ENCODE results near the gene CNRIP1.
A peak's percentile ranks its signal among the peaks of the same experiment; 100 is the strongest.

The CNRIP1 gene

DNA sequence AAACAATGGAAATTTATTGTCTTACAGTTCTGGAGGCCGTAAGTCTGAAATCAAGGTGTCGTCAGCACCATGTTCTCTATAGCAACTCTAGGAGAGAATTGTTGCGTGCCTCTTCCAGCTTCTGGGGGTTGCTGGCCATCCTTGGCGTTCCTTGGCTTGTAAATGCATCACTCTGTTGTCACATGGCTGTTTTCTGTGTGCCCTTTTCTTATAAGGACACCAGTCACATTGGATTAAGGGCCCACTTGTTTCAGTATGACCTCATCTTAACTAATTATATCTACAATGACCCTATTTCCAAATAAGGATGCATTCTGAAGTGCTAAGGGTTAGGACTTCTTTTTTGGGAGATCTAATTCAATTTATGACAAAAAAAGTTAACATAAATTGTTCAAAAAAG, 44.0 kb upstream of the CNRIP1 start:
- ChIA-PET CTCF (no interaction called here), POLR2A (ENCODE audit: low non-redundant PET) (no interaction called here)
- TF ChIP-seq, protein P1, sequence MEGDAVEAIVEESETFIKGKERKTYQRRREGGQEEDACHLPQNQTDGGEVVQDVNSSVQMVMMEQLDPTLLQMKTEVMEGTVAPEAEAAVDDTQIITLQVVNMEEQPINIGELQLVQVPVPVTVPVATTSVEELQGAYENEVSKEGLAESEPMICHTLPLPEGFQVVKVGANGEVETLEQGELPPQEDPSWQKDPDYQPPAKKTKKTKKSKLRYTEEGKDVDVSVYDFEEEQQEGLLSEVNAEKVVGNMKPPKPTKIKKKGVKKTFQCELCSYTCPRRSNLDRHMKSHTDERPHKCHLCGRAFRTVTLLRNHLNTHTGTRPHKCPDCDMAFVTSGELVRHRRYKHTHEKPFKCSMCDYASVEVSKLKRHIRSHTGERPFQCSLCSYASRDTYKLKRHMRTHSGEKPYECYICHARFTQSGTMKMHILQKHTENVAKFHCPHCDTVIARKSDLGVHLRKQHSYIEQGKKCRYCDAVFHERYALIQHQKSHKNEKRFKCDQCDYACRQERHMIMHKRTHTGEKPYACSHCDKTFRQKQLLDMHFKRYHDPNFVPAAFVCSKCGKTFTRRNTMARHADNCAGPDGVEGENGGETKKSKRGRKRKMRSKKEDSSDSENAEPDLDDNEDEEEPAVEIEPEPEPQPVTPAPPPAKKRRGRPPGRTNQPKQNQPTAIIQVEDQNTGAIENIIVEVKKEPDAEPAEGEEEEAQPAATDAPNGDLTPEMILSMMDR (conservative IDR thresholded peaks at IDR 0.05; ENCODE audit: low read depth): no peak
- DNase-seq (ENCODE audit: low spot score): no peak
- no peak overlapping the region for H3K27ac ChIP-seq

DNA sequence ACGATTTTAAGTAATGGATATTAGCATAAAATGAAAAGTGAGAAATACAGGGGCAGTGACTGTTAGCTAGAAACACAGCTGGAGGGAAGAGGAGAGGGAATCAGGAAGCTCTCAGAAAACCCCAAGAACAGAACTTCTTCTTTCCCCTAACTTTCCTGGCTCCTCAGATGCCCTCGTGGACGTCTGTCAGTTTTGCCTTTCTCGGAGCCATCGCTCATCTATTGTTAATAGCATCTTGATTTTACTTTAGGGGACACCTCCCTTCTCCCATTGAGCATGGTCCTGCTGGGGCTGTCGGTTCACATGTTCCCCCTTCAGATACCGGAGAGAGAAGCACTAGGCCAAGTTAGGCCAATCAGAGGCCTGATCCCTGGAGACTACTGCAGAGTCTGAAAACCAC, 43.0 kb upstream of the CNRIP1 start:
- DNase-seq (ENCODE audit: low spot score): no peak
- ChIA-PET POLR2A (ENCODE audit: low non-redundant PET) (no interaction called here), CTCF (no interaction called here)
- no peak overlapping the region for H3K27ac ChIP-seq
- TF ChIP-seq, protein P1 (conservative IDR thresholded peaks at IDR 0.05; ENCODE audit: low read depth): no peak

DNA sequence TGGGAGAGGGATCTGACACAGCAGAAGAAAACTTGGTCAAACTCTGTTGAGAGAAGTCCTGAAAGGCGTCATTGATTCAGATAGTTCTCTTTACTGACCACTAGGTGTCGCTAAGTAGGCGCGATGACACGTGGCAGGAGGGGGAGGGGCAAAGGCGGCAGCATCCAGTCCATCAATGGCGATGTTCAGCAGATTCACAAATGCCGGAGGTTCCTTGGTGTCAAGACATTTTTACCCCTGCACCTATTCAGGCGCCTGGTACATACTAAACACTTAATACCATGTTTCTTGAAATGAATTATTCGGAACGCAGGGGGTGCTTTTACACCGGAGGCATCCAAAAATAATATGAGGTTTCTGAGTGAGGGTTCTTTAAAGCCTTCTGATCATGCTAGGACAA, 42.3 kb upstream of the CNRIP1 start:
- ChIA-PET POLR2A (ENCODE audit: low non-redundant PET) (no interaction called here), CTCF (interaction anchor here (0.6 kb wide), 1 partner anchor 103 kb away, joined by 4 read pairs; no protein-coding TSS in a partner anchor)
- DNase-seq (ENCODE audit: low spot score): peak; percentile 64
- no peak overlapping the region for H3K27ac ChIP-seq
- TF ChIP-seq, protein P1 (conservative IDR thresholded peaks at IDR 0.05; ENCODE audit: low read depth): peak; percentile 65

DNA sequence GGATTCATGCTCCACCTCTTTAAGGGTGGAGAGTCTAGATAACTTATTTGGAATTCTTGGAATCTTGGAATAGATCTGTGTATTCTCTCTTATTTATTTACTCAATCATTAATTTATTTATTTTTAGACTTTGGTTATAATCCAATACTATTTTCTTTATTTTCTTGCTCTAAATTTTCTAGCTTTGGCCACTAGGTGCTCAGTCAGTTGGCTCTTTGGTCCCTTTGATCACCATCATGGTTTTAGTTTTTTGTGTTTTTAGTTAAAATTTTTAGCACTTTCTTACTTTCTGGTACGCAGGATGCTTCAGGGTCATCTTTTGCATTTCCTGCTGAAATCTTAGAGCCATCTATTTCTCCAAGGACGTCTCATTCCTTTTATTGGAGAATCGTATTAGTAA, 40.1 kb upstream of the CNRIP1 start:
- ChIA-PET CTCF (interaction anchor here (0.7 kb wide), 1 partner anchor 240 kb away, joined by 3 read pairs; no protein-coding TSS in a partner anchor), POLR2A (ENCODE audit: low non-redundant PET) (no interaction called here)
- no peak overlapping the region for H3K27ac ChIP-seq
- TF ChIP-seq, protein P1 (conservative IDR thresholded peaks at IDR 0.05; ENCODE audit: low read depth): no peak
- DNase-seq (ENCODE audit: low spot score): no peak

DNA sequence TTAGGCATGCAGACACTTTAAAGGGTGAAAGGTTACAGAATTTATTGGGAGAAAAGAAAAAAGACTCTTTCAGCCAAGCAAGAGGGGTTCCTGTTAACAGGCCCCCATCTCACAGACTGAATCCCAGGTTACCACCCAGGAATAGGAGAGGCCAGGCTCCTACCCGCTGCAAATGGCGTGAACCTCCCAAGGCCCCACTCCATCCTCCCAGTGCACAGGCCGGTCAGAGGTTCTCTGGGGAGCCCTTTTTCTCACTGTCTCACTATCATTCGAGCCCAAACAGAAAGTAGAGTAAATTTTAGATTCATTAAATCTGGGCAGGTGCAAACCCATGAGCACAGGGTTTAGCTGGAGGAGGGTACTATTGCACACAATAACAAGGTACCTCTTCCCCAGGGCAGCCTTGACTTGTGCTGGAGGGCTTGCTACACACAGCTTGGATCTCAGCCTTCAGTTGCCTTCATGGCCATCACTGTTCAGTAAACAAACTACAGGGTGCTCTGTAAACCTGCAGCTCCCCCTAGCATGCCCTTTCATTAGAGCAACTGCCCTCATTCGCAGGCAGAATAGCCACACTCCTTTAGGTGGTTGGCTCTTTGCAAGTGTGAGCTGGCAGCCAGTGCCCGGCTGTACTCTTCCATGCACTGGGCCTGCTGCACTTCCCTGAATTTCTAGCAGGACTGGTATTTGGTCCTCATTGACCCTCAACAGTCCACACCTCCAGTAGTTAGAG, 38.0 kb upstream of the CNRIP1 start:
- ChIA-PET CTCF (interaction anchor here (0.5 to 1.0 kb wide), 3 partner anchors 38 to 1865 kb away, joined by 3 to 7 read pairs (median 3); partner anchors contain the start of gene CNRIP1), POLR2A (ENCODE audit: low non-redundant PET) (no interaction called here)
- peak; percentile 30 for DNase-seq (ENCODE audit: low spot score)

DNA sequence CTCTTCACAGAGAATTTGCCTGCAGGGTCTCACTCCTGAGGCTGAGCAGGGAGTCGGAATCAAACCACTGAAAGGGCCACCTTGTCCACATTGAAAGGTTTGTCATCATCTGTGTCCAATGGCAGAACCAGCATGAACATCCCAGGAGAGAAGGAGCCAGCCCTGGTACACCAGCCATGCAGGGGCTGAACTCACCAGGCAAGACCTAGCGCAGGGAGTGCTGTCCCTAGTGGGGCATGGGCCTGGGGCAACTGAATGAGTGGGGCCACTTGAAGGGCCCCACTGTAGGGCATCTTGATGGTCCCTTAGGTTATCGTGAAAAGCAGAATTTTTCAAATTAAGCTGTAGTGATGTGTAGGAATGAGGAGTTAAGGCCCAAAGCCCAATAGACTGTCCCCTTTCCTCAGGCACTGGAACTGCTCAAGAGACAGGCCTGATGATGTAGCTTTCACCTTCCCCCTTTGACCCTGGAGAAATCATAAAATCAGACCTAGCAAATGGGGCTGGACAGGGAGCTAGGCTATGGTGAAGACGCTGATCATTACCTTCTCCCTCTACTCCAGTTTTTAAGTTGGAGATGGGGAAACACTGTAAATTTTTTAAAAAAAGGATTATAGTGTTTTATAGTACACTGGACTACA, 37.0 kb upstream of the CNRIP1 start:
- H3K27ac ChIP-seq: no peak overlapping the region
- ChIA-PET POLR2A (ENCODE audit: low non-redundant PET) (no interaction called here), CTCF (interaction anchor here (0.6 kb wide), 1 partner anchor 1864 kb away, joined by 3 read pairs; no protein-coding TSS in a partner anchor)
- no peak for DNase-seq (ENCODE audit: low spot score)
- TF ChIP-seq, protein P1 (conservative IDR thresholded peaks at IDR 0.05; ENCODE audit: low read depth): no peak

More for the DNA sequence above, 38.0 kb upstream of the CNRIP1 start:
- TF ChIP-seq, protein P1 (conservative IDR thresholded peaks at IDR 0.05; ENCODE audit: low read depth): no peak
- no peak overlapping the region for H3K27ac ChIP-seq

All from RWPE1 (cell line).